GM19438 (cell line): ENCODE data around the gene SPIRE1.
"Not testable (repeated sequence)": the region's sequence is repeated elsewhere in the genome, so short reads cannot be mapped to it uniquely, and the experiment has no call there.

Experiments
- ATAC-seq: cut with Tn5 transposase; IDR thresholded peaks from one replicate; pipeline ENCODE4 v1.9.1; 2021; ENCODE audit warnings: low read depth; ENCODE audit not compliant: unreplicated experiment

The SPIRE1 gene

DNA sequence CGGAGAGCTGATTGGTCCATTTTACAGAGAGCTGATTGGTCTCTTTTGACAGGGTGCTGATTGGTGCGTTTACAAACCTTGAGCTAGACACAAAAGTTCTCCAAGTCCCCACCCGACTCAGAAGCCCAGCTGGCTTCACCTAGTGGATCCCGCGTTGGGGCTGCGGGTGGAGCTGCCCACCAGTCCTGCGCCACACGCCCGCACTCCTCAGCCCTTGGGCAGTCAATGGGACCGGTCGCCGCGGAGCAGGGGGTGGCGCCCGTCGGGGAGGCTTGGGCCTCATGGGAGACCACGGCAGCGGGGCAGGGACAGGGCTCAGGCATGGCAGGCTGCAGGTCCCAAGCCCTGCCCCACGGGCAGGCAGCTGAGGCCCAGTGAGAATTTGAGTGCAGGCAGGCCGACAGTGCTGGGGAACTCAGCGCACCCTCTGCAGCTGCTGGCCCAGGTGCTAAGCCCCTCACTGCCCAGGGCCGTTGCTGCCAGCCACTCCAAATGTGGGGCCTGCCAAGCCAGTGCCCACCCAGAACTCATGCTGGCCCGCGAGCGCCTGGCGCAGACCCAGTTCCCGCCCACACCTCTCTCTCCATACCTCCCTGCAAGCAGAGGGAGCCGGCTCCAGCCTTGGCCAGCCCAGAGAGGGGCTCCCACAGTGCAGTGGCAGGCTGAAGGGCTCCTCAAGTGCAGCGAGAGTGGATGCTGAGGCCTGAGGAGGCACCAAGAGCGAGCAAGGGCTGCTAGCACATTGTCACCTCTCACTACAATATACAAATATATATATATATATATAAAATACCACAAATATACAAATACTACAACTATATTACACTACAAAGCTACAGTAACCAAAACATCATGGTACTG is 100.7 kb downstream of the SPIRE1 start:
- ATAC-seq: no peak

DNA sequence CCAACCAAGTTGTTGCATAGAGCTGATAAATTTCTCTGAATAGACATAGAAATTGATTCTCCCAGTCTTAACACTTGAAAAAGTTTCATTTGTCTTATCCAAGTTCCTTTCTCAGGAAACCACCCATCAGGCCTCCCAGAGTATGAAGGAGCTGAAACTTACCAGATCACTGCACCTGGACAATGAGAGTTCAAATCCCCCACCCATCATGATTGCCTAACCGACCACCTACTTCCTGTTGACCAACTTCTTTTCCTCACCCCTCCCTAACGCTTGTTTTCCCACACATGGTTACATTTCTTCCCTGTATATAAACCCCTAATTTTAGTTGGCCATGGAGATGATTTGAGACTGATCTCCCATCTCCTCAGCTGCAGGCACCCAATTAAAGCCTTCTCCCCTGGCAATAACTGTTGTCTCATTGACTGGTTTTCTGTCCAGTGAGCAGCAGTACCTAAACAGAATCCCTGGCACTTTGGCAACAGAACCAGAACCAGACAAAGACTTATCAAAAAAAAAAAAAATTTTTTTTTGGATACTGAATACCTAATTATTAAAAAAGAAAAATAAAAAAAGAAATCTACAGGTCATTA is 103.0 kb downstream of the SPIRE1 start:
- no peak for ATAC-seq

DNA sequence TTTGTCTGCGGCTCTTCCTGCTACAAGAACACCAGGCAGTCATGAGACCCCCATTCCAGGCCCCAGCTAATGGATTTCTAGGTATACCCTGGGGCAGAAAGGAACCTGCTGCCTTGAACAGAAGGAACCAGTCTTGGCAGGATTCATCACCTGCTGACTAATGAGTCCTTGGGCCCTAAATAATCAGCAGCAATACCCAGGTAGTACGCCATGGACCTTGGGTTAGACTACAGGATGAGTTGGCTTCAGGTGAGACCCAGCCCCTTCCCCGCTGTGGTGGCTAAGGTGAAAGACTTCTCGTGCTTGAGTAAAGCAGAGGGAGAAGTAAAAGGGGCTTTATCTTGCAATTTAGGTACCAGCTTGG is 105.0 kb downstream of the SPIRE1 start:
- no peak for ATAC-seq

DNA sequence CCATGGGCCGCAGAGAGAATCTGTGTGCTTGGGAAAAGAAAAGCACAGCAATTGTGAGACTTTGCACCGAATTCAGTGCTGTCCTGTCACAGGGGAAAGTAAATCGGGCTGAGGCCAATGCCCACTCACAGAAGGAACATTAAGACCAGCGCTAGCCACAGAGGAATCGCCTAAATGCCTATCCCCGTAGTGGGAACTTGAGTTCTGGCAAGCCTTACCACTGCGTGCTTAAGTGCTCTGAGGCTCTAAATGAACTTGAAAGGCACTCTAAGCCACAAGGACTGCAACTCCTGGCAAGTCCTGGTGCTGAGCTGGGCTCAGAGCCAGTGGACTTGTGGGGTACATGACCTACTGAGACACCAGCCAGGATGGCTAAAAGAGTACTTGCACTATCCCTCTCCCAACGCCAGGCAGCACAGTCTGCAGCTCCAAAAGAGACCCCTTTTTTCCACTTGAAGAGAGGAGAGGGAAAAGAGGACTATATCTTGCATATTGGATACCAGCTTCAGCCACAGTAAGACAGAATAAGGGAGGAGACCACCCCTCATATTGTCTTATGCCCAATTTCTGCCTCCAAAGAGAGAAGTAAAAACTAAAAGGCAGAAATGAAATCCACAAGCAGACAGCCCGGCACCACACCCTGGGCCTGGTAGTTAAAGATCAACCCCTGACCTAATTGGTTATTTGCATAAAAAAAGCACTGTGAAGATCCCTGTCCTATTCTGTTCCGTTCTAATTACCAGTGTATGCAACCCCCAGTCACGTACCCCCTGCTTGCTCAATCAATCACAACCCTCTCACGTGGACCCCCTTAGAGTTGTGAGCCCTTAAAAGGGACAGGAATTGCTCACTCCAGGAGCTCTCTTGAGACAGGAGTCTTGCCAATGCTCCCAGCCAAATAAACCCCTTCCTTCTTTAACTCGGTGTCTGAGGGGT is 105.7 kb downstream of the SPIRE1 start:
- ATAC-seq: not testable (repeated sequence)

DNA sequence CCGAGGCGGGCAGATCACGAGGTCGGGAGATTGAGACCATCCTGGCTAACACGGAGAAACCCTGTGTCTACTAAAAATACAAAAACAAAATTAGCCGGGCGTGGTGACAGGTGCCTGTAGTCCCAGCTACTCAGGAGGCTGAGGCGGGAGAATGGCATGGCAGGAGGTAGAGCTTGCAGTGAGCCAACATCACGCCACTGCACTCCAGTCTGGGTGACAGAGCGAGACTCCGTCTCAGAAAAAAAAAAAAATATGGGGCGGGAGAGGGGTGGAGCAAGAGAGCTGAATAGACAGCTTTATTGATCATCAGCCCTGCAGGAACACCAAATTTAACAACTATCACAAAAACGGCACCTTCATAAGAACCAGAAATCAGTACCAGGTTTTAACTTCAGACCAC is 106.4 kb downstream of the SPIRE1 start:
- not testable (repeated sequence) for ATAC-seq

DNA sequence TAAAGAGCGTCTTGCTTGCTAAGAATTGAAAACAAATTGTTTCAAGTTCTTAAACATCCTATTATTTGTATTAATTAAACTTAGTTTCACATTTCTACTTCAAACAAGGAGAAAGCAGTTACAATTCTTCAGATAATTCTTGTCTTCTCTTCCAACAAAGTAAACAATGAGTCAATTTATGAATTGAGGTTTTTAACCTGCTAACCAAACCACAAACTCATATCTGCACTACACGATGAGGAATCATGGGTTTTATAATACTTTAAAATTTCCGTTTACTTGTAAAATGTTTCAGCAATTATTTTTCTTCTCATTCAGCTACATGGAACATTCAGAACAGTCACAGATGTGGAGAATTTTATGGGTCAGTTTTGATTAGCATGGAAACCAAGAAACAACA is 114.2 kb downstream of the SPIRE1 start:
- ATAC-seq: no peak

DNA sequence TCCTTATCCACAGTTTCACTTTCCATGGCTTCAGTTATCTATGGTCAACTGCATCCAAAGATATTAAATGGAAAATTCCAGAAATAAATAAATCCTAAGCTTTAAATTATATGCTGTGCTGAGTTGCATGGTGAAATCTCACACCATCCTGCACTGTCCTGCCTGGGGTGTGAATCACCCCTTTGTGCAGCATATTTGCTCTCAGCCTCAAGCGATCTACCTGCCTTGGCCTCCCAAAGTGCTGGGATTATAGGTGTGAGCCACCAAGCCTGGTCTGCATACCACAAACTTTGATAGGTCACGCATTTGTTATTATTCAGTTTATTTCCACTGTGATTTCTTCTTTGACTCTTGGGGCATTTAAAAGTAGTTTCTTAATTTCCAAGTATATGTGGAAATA is 117.2 kb downstream of the SPIRE1 start:
- no peak for ATAC-seq

DNA sequence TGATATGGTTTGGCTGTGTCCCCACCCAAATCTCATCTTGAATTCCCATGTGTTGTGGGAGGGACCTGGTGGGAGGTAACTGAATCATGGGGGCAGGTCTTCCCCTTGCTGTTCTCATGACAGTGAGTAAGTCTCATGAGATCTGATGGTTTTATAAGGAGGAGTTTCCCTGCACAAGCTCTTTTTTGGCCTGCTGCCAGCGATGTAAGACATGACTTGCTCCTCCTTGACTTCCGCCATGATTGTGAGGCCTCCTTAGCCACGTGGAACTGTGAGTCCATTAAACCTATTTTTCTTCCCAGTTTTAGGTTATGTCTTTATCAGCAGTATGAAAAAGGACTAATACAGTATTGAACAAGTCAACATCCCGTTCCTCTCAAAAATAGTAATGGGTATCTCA is 118.7 kb downstream of the SPIRE1 start:
- ATAC-seq: not testable (repeated sequence)

DNA sequence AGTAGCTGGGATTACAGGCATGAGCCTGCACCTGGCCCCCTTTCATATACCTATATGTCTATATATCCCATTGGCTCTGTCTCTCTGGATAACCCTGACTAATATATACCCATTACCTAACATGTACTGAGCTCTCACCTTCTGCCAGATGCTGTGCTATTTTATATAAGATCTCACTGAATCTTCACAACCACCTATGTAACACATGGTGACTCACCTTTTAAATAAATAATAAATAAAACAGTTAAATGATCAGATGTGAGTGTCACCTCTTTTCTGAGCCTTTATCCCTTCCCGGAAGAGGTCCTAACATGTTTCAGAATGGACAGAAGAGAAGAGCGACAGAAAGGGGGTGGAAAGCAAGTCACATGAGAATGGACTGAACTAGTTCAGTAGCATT is 123.1 kb downstream of the SPIRE1 start:
- ATAC-seq: no peak

DNA sequence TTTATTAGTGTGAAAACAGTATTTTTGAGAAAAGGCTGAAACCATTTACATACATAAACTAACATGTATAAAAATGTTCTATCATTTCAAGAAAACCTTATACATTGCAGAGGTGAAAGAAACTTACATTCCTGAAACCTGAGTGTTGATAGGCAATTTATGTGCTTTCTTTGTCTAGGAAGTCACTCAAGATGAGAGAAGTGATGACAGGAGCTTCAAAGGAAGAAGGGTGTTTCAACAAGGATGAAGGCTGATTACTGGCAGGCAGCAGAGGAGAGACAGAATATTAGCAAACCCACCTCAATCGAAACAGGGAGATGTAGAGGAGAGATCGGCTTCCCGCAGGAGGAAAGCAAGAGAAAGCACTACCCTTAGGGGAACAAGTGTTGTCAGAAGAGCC is 125.2 kb downstream of the SPIRE1 start:
- no peak for ATAC-seq

DNA sequence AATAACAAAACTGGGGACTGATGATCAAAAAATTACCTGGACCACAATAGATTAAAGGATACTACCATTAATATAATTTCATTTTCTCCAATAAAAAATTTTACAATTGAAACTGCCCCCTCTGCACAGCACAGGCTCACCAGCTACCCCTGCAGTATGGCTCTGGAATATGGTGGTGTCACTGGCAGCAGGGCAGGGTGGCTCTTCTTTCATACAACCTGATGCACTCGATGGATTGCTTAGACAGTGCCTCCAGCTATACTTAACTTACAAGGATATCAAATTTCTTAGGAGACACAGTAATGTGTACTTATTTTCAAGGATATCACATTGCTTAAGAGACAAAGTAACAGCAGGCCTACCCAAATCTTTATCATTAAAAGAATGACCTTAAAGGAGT is 126.2 kb downstream of the SPIRE1 start:
- ATAC-seq: no peak

DNA sequence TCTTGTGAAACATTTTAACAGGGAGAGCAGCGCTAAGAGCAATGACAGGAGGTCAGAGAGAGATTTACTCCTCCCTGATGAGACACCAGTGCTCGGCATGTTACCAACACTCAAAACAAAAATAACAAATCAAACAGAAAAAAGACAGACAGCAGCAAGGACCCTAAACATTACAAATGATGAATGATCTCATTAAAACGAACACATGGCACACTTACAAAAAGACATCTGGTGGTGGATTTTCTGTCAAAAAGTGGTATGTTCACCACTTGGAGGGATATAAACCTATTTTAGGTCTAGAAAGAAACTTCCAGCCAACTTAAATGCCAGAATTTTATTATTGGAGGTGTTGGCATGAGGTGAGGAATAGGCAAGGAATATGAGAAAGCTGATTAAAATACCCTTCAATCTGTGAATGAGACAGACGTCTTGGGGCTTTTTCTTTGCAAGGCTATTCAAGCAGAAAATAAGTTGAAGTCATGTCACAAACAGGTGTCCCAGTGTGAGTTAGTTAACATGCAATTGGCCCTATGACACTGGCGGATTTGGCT is 137.4 kb downstream of the SPIRE1 start:
- ATAC-seq: no peak

DNA sequence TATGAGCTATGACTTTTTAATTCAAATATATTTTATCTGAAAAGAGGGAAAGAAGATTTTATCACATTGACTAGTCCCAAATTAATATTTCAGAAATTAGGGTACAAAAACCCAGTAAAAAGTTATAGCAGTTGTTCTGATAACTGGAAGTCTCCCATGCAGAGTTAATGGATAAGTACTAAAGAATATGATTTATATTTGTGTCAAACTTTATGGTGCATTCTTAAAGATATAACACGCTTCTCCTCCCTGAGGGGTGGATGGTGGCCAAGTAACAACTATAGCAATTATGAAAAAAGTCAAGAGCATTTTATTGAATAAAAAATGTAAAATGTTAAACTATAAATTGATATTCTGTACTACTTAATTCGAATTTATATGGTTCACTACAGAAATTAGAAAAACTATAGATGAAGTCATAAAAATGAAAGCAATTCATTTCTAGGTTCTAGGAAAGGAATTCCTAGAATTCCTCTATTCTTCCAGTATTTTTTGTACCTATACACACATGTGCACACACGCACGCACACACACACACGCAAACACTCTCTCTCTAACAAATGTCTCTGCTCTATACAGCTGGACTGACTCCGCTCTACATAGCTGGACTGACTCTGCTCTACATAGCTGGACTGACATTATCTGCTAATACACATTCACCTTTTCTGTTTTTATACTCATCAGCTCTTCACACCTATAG is 138.9 kb downstream of the SPIRE1 start:
- no peak for ATAC-seq

DNA sequence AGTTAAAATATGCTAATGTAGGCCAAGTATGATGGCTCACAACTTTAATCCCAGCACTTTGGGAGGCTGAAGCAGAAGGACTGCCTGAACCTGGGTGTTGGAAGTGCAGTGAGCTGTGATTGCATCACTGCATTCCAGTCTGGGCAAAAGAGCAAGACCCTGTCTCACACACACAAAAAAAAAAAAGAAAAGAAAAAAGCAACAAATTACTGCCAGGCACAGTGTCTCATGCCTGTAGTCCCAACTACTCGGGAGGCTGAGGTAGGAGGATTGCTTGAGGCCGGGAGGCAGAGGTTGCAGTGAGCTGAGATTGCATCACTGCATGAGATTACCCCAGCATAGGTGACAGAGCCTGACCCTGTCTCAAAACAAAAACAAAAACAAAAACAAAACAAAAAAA is 139.6 kb downstream of the SPIRE1 start:
- no peak for ATAC-seq

DNA sequence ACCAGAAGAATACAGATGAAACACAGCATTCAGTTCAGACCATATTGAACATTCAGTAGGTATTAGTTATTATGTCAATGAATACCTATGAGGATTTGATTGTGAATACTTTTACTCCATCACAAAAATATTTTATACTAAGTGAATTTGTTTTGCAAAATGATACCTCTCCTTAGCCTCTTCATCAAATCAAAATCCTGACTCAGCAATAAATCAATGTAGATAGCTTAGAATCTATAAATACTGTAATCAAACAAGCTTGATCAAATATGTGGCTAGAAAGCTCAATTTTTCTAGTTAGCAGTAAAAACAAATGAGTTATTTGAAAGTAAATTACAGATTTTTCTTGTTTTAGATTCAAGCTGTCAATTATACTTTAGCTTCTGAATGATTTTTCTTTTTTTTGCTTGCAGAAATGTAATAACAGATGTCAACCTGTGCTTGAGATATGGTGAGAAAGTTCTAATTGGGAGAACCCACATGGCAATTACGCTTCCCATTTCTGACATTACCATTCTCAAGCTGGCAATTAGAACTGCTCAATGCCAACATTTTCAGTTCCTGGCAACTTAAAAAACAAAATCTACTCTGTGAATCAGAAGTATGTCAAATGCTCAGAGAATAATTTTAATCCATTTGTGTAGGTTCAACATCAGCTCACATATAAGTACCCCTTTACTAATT is 140.6 kb downstream of the SPIRE1 start:
- ATAC-seq: no peak

DNA sequence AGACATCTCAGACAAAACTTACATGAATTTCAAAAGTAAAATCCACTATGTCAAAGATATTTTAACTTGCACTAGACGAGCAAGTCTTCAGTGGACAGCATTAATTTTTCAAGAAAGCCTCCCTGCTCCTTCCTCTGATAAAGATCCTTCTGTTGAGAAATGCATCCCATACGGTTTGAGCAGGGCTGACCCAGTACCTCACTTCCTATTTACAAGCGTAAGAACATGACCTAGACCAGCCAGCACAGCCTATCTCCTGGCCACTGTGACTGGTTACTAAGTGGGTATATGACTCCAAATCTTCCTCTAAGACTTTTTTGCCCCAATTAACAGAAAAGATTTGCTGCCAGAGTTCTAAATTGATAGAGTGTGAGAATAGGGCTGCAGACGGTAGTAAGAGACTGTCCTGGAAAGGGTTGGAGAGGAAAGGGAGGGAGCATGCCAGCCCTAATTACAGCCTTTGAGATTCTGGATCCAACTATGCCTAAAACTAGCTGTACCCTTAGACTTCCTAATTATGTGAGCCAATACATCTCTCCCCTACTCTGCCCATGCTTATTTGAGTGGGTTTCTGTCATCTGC is 141.8 kb downstream of the SPIRE1 start:
- ATAC-seq: no peak

DNA sequence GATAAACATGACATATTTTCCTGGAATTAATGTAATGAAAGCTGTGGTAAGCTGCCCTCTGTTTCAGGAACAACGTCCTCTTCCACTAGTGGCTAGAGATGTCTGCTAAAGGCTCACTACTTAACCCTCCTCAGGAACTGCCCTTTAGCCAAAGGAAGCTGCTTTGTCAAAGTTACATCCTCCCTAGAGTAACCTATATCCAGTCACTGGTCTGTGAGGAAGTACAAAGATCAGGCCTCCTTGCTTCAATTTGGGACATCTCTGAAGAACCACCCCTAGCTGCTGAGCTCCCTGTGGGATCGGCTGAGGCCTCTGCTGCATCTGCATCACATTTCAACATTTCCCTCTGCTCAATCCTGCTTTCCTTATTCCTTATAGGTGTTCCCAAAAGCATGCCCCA is 142.4 kb downstream of the SPIRE1 start:
- no peak for ATAC-seq

DNA sequence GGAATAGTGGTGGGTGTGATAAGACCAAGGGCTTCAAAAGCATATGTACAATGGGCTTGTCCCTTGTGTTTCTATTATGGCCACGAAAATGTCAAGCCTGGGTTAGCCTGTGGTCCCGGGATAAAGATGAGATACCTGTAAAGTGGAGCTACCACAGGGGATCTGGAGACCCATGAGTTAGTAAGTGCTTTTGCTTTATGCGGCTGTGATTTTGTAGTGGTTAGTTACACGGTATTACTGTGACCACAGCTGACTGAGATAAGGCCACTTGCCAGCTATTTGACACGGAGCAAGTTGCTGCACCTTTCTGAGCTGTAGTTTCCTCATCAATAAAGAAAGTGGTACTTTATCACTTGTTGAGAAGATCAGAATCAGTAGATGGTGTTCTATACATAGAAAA is 150.9 kb downstream of the SPIRE1 start:
- ATAC-seq: no peak

DNA sequence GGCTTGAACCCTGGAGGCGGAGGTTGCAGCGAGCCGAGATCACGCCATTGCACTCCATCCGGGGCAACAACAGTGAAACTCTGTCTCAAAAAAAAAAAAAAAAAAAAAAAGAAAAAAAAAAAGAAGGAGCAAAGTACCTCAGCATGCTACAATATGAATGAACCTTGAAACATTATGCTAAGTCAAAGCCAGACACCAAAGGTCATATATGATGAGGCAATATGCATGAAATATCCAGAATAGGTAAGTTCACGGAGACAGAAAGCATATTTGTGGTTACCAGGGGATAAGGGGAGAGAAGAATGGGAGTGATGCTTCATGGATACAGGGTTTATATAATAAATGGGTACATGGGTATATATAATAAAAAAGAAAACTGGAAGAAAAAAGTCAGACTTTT is 156.9 kb downstream of the SPIRE1 start:
- ATAC-seq: no peak
